Neuronal stem cell (in vitro differentiated cells): ENCODE results near the gene NR4A2.

Experiments used
- DNase-seq: peaks from one replicate; pipeline ENCODE4 v3.0.0-alpha.2; 2013; ENCODE audit warnings: low spot score
- H2AFZ ChIP-seq: one replicate; pipeline ENCODE4 v1.6.1; 2013; ENCODE audit warnings: mild to moderate bottlenecking, low read length, inconsistent platforms
- H2AK5ac ChIP-seq: 2 replicates; pipeline ENCODE4 v1.6.1; 2013; ENCODE audit warnings: low read depth, mild to moderate bottlenecking, inconsistent platforms, low read length, moderate library complexity, mixed read lengths
- H2BK120ac ChIP-seq: 2 replicates; pipeline ENCODE4 v1.6.1; 2013; ENCODE audit warnings: low read depth, mild to moderate bottlenecking, inconsistent platforms, low read length, moderate library complexity, mixed read lengths
- H2BK12ac ChIP-seq: one replicate; pipeline ENCODE4 v1.6.1; 2013; ENCODE audit warnings: low read length, inconsistent platforms
- H2BK15ac ChIP-seq: 2 replicates; pipeline ENCODE4 v1.6.1; 2013; ENCODE audit warnings: mild to moderate bottlenecking, low read length, inconsistent platforms, mixed read lengths
- H2BK5ac ChIP-seq: one replicate; pipeline ENCODE4 v1.6.1; 2013; ENCODE audit warnings: inconsistent platforms, mild to moderate bottlenecking, low read length, moderate library complexity
- H3K14ac ChIP-seq: one replicate; pipeline ENCODE4 v1.6.1; 2013; ENCODE audit warnings: low read length, inconsistent platforms
- H3K18ac ChIP-seq: 2 replicates; pipeline ENCODE4 v1.6.1; 2013; ENCODE audit warnings: low read length, inconsistent platforms
- H3K23ac ChIP-seq: 2 replicates; pipeline ENCODE4 v1.6.1; 2013; ENCODE audit warnings: low read depth, mild to moderate bottlenecking, mixed read lengths, low read length, inconsistent platforms; ENCODE audit not compliant: poor library complexity
- H3K27ac ChIP-seq: replicated peaks from 3 replicates; pipeline ENCODE4 v1.5.1; 2013; ENCODE audit warnings: low read length, inconsistent platforms
- H3K27me3 ChIP-seq, 3 experiments: 2 replicates each; pipeline ENCODE4 v1.6.1; 2013; ENCODE audit warnings: low read length in 3 of 3, mild to moderate bottlenecking in 2 of 3, inconsistent platforms in 1 of 3, low read depth in 1 of 3, mixed read lengths in 1 of 3, moderate library complexity in 1 of 3; ENCODE audit not compliant: control insufficient read depth in 3 of 3, insufficient read depth in 3 of 3
- H3K36me3 ChIP-seq, 2 donors: replicated peaks in 1 of 2; 2 replicates each; pipeline ENCODE4 v1.6.1; 2013; ENCODE audit warnings: low read length in 2 of 2; ENCODE audit not compliant: control insufficient read depth in 2 of 2, insufficient read depth in 2 of 2
- H3K4ac ChIP-seq: 2 replicates; pipeline ENCODE4 v1.6.1; 2013; ENCODE audit warnings: inconsistent platforms, mild to moderate bottlenecking, low read length, moderate library complexity
- H3K4me1 ChIP-seq, 2 donors: 1 replicate in 1 of 2; 2 replicates in 1 of 2; pipeline ENCODE4 v1.6.1; 2013; ENCODE audit warnings: low read length in 2 of 2, low read depth in 1 of 2; ENCODE audit not compliant: control insufficient read depth in 2 of 2, insufficient read depth in 1 of 2
- H3K4me2 ChIP-seq: one replicate; pipeline ENCODE4 v1.6.1; 2013; ENCODE audit warnings: mild to moderate bottlenecking, low read length, inconsistent platforms; ENCODE audit not compliant: insufficient read depth, poor library complexity, severe bottlenecking
- H3K4me3 ChIP-seq, 2 donors: 2 replicates each; pipeline ENCODE4 v1.5.1; 2013; ENCODE audit warnings: low read length in 2 of 2, mild to moderate bottlenecking in 2 of 2, inconsistent platforms in 1 of 2, moderate library complexity in 1 of 2
- H3K79me1 ChIP-seq: one replicate; pipeline ENCODE4 v1.6.1; 2013; ENCODE audit warnings: low read depth, mild to moderate bottlenecking, inconsistent platforms, low read length, moderate library complexity
- H3K9ac ChIP-seq: one replicate; pipeline ENCODE4 v1.6.1; 2013; ENCODE audit warnings: mild to moderate bottlenecking, low read depth, low read length, inconsistent platforms; ENCODE audit not compliant: poor library complexity
- H3K9me3 ChIP-seq, 2 donors: replicated peaks in 1 of 2; 2 replicates each; pipeline versions ENCODE3 to v1.6.1; 2013; ENCODE audit warnings: low read length in 2 of 2, mild to moderate bottlenecking in 2 of 2, inconsistent platforms in 1 of 2, low read depth in 1 of 2, mixed read lengths in 1 of 2, moderate library complexity in 1 of 2; ENCODE audit not compliant: control insufficient read depth in 2 of 2, insufficient read depth in 1 of 2
- H4K8ac ChIP-seq: one replicate; pipeline ENCODE4 v1.6.1; 2013; ENCODE audit warnings: low read depth, mild to moderate bottlenecking, inconsistent platforms, low read length, moderate library complexity
- H4K91ac ChIP-seq: one replicate; pipeline ENCODE4 v1.6.1; 2013; ENCODE audit warnings: low read length, low read depth, mild to moderate bottlenecking, inconsistent platforms; ENCODE audit not compliant: poor library complexity
- WGBS, 2 donors: extraction: QIAGEN DNeasy Blood & Tissue Kit; methylation state at CpG; one replicate each; pipeline ENCODE4 v1.1.7; 2013; ENCODE audit warnings: missing lambda C conversion rate in 2 of 2, mixed read lengths in 1 of 2; ENCODE audit not compliant: insufficient read length in 2 of 2, insufficient replicate concordance in 1 of 2; ENCODE audit errors: extremely low coverage in 2 of 2; 5-methylcytosine and 5-hydroxymethylcytosine counted together

NR4A2 gene

GRCh38 chr2:156311976-156312375 is 20.5 kb downstream of the NR4A2 start:
- H3K9ac ChIP-seq: no peak overlapping the region
- H3K23ac ChIP-seq: no peak overlapping the region
- H3K4me1 ChIP-seq: no peaks in the 10 kb centered on the region
- no peak overlapping the region for H4K8ac ChIP-seq
- H2AK5ac ChIP-seq: no peak overlapping the region
- H3K27ac ChIP-seq: no peak overlapping the region
- H3K4ac ChIP-seq: no peak overlapping the region
- no peak overlapping the region for H2BK15ac ChIP-seq
- H2BK5ac ChIP-seq: no peak overlapping the region
- H3K79me1 ChIP-seq: no peaks in the 10 kb centered on the region
- H3K9me3 ChIP-seq: no peaks in the 10 kb centered on the region
- no peak overlapping the region for H4K91ac ChIP-seq
- H2AFZ ChIP-seq: no peak overlapping the region
- H3K4me2 ChIP-seq: no peak overlapping the region
- H2BK12ac ChIP-seq: no peak overlapping the region
- H3K27me3 ChIP-seq: peaks cover 0 to 15% (median 0%) of the 10 kb centered on the region in 3 experiments
- H2BK120ac ChIP-seq: no peak overlapping the region
- no CpG with 5 or more reads among the region's 2 CpGs for WGBS, 2 donors
- no peak overlapping the region for H3K14ac ChIP-seq
- no peak overlapping the region for H3K4me3 ChIP-seq
- DNase-seq: no peak
- no peaks in the 10 kb centered on the region for H3K36me3 ChIP-seq
- H3K18ac ChIP-seq: no peak overlapping the region

GRCh38 chr2:156310773-156311172 is 21.7 kb downstream of the NR4A2 start:
- DNase-seq: no peak

GRCh38 chr2:156309917-156310316 is 22.6 kb downstream of the NR4A2 start:
- DNase-seq: no peak
- Histone ChIP-seq H3K4me1 (no peaks in the 10 kb centered on the region), H3K27ac (no peak overlapping the region), H3K36me3 (no peaks in the 10 kb centered on the region), H3K9me3 (no peaks in the 10 kb centered on the region), H3K23ac (no peak overlapping the region), H3K9ac (no peak overlapping the region), H3K79me1 (no peaks in the 10 kb centered on the region), H4K8ac (no peak overlapping the region), H2BK12ac (no peak overlapping the region), H3K4me3 (no peak overlapping the region), H3K14ac (no peak overlapping the region), H2AK5ac (no peak overlapping the region), H3K4me2 (no peak overlapping the region), H2AFZ (no peak overlapping the region), H2BK15ac (no peak overlapping the region), H3K27me3 (peaks cover 0 to 10% (median 0%) of the 10 kb centered on the region in 3 experiments), H2BK120ac (no peak overlapping the region), H2BK5ac (no peak overlapping the region), H3K4ac (no peak overlapping the region), H3K18ac (no peak overlapping the region), H4K91ac (no peak overlapping the region)
- no CpG with 5 or more reads among the region's 1 CpG for WGBS, 2 donors

More at GRCh38 chr2:156310773-156311172, 21.7 kb downstream of the NR4A2 start:
- Histone ChIP-seq H2BK12ac (no peak overlapping the region), H4K8ac (no peak overlapping the region), H3K4me1 (no peaks in the 10 kb centered on the region), H3K27me3 (peaks cover 0 to 10% (median 0%) of the 10 kb centered on the region in 3 experiments), H2BK5ac (no peak overlapping the region), H3K27ac (no peak overlapping the region), H3K79me1 (no peaks in the 10 kb centered on the region), H3K4ac (no peak overlapping the region), H2AFZ (no peak overlapping the region), H3K23ac (no peak overlapping the region), H3K14ac (no peak overlapping the region), H2AK5ac (no peak overlapping the region), H3K4me2 (no peak overlapping the region), H3K18ac (no peak overlapping the region), H3K9ac (no peak overlapping the region), H3K9me3 (no peaks in the 10 kb centered on the region), H2BK120ac (no peak overlapping the region), H3K4me3 (no peak overlapping the region), H4K91ac (no peak overlapping the region), H3K36me3 (no peaks in the 10 kb centered on the region), H2BK15ac (no peak overlapping the region)

- Histone ChIP-seq H2AK5ac (no peak overlapping the region), H3K14ac (no peak overlapping the region), H2AFZ (no peak overlapping the region), H3K27me3 (peaks cover 0 to 10% (median 0%) of the 10 kb centered on the region in 3 experiments), H3K9me3 (no peaks in the 10 kb centered on the region), H3K4ac (no peak overlapping the region), H2BK12ac (no peak overlapping the region), H2BK5ac (no peak overlapping the region), H3K9ac (no peak overlapping the region), H3K18ac (no peak overlapping the region), H2BK15ac (no peak overlapping the region), H3K23ac (no peak overlapping the region), H3K4me3 (no peak overlapping the region), H3K36me3 (no peaks in the 10 kb centered on the region), H3K4me2 (no peak overlapping the region), H3K79me1 (no peaks in the 10 kb centered on the region), H2BK120ac (no peak overlapping the region), H3K27ac (no peak overlapping the region), H4K8ac (no peak overlapping the region), H4K91ac (no peak overlapping the region), H3K4me1 (no peaks in the 10 kb centered on the region)
- DNase-seq: no peak
These were observed 23.4 kb downstream of the NR4A2 start for GRCh38 chr2:156309167-156309566.
